A549 (cell line): ENCODE measurements around the gene COL4A6.

Experiments used
- BHLHE40 ChIP-seq: IDR thresholded peaks from 2 replicates; pipeline ENCODE4 v1.6.1; 2012; ENCODE audit warnings: low read depth, low read length, inconsistent platforms
- KDM5A ChIP-seq: fragments of 200-600 bp; sonication (generic); IDR thresholded peaks from 2 replicates; pipeline ENCODE4 v1.6.1; 2016; ENCODE audit warnings: antibody characterized with exemption, mild to moderate bottlenecking
- POLR2A ChIP-seq: IDR thresholded peaks from 2 replicates; pipeline ENCODE4 v1.6.1; 2012; ENCODE audit warnings: mild to moderate bottlenecking, low read length
- RAD21 ChIP-seq, 2 experiments: fragments of >200 bp in 1 of 2; sonication (Bioruptor Twin) in 1 of 2; formaldehyde crosslinking in 1 of 2; IDR thresholded peaks in 1 of 2; conservative IDR thresholded peaks in 1 of 2; 2 replicates in 1 of 2; 3 replicates in 1 of 2; pipeline ENCODE4 v1.6.1; 2012 to 2018; ENCODE audit warnings: inconsistent platforms in 1 of 2
- RARB ChIP-seq: fragments of 250-450 bp; sonication (Bioruptor Pico); IDR thresholded peaks from 2 replicates; pipeline ENCODE4 v1.8.0; 2021; ENCODE audit warnings: mild to moderate bottlenecking, moderate library complexity
- ZC3H11A ChIP-seq: fragments of 450-650 bp; IDR thresholded peaks from 2 replicates; pipeline ENCODE4 v1.6.1; 2014; ENCODE audit warnings: antibody characterized with exemption, mild to moderate bottlenecking
- TF ChIP-seq, protein P1 (sequence below): fragments of >200 bp; sonication (Bioruptor Twin); formaldehyde crosslinking; IDR thresholded peaks from 3 replicates; pipeline ENCODE4 v1.5.1; 2016
- TF ChIP-seq, protein P2 (sequence below): fragments of 200-600 bp; sonication (generic); IDR thresholded peaks from 2 replicates; pipeline ENCODE4 v1.6.1; 2016; ENCODE audit warnings: antibody characterized with exemption, mild to moderate bottlenecking, moderate library complexity
- TF ChIP-seq, protein P3 (sequence below): fragments of 450-650 bp; IDR thresholded peaks from 2 replicates; pipeline ENCODE4 v1.6.1; 2014; ENCODE audit warnings: antibody characterized with exemption

DNA sequence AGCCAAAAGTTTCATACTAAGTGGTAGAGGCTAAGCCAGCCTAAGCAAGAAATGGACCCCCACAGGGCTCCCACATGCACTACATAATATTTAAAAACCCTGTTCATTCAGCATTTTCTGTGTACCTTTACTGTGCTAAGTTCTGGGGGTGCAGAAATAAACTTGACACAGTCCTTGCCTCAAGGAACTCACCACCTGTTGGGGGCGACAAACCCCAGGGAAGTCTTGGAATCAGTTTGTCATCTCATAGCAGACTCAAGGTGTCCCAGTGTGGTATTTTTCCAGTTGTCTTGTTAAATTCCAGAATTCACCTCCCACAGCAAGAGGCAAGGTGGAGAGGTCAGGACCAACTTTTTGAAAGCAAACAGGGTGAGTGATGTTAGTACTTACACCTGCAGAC lies 303.5 kb downstream of the COL4A6 start:
- TF ChIP-seq KDM5A, result no peak
- TF ChIP-seq, protein P1, sequence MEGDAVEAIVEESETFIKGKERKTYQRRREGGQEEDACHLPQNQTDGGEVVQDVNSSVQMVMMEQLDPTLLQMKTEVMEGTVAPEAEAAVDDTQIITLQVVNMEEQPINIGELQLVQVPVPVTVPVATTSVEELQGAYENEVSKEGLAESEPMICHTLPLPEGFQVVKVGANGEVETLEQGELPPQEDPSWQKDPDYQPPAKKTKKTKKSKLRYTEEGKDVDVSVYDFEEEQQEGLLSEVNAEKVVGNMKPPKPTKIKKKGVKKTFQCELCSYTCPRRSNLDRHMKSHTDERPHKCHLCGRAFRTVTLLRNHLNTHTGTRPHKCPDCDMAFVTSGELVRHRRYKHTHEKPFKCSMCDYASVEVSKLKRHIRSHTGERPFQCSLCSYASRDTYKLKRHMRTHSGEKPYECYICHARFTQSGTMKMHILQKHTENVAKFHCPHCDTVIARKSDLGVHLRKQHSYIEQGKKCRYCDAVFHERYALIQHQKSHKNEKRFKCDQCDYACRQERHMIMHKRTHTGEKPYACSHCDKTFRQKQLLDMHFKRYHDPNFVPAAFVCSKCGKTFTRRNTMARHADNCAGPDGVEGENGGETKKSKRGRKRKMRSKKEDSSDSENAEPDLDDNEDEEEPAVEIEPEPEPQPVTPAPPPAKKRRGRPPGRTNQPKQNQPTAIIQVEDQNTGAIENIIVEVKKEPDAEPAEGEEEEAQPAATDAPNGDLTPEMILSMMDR, result no peak
- peak in 1 of 2 experiments; percentile 22; a peak in 1 of 5 replicates for TF ChIP-seq RAD21 (conservative IDR thresholded peaks at IDR 0.05 in 1 of 2, IDR thresholded peaks at IDR 0.05 in 1 of 2)
- TF ChIP-seq, protein P2, sequence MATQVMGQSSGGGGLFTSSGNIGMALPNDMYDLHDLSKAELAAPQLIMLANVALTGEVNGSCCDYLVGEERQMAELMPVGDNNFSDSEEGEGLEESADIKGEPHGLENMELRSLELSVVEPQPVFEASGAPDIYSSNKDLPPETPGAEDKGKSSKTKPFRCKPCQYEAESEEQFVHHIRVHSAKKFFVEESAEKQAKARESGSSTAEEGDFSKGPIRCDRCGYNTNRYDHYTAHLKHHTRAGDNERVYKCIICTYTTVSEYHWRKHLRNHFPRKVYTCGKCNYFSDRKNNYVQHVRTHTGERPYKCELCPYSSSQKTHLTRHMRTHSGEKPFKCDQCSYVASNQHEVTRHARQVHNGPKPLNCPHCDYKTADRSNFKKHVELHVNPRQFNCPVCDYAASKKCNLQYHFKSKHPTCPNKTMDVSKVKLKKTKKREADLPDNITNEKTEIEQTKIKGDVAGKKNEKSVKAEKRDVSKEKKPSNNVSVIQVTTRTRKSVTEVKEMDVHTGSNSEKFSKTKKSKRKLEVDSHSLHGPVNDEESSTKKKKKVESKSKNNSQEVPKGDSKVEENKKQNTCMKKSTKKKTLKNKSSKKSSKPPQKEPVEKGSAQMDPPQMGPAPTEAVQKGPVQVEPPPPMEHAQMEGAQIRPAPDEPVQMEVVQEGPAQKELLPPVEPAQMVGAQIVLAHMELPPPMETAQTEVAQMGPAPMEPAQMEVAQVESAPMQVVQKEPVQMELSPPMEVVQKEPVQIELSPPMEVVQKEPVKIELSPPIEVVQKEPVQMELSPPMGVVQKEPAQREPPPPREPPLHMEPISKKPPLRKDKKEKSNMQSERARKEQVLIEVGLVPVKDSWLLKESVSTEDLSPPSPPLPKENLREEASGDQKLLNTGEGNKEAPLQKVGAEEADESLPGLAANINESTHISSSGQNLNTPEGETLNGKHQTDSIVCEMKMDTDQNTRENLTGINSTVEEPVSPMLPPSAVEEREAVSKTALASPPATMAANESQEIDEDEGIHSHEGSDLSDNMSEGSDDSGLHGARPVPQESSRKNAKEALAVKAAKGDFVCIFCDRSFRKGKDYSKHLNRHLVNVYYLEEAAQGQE, result no peak
- TF ChIP-seq POLR2A, result no peak
- TF ChIP-seq, protein P3, sequence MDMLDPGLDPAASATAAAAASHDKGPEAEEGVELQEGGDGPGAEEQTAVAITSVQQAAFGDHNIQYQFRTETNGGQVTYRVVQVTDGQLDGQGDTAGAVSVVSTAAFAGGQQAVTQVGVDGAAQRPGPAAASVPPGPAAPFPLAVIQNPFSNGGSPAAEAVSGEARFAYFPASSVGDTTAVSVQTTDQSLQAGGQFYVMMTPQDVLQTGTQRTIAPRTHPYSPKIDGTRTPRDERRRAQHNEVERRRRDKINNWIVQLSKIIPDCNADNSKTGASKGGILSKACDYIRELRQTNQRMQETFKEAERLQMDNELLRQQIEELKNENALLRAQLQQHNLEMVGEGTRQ, result no peak
- TF ChIP-seq RARB (CRISPR knock-in tag), result no peak
- TF ChIP-seq ZC3H11A, result no peak
- no peak for TF ChIP-seq BHLHE40
